ENCODE measurements around the gene SLC10A1. TPM values are rescaled to one million over a fixed set of nuclear protein-coding genes. Genes with fewer than 3 reads are reported as not detected.

The SLC10A1 gene
- total and polyA plus RNA-seq, 2 experiments from 2014 or later, result 0.10 TPM; not detected in 1

- H3K4me3 ChIP-seq, result no peak overlapping the region
- Mint-ChIP-seq H3K27ac (no peak overlapping the region), H3K36me3 (ENCODE audit: low read depth) (no peaks in the 10 kb centered on the region; the same call in 2 of the 3 replicates), H3K27me3 (ENCODE audit: insufficient read depth, low read depth, poor library complexity) (no peaks in the 10 kb centered on the region), H3K4me1 (no peaks in the 10 kb centered on the region), H3K4me3 (no peak overlapping the region), H3K9me3 (no peaks in the 10 kb centered on the region)
- H3K27ac ChIP-seq (ENCODE audit: low read depth), result no peak overlapping the region
- H3K4me2 ChIP-seq, result no peak overlapping the region
- no peaks in the 10 kb centered on the region for H4K20me1 ChIP-seq (replicated peaks; ENCODE audit: insufficient read depth)
- no peaks in the 10 kb centered on the region for H3K27me3 ChIP-seq (ENCODE audit: insufficient read depth)
- no peaks in the 10 kb centered on the region for H3K9me2 ChIP-seq (ENCODE audit: insufficient read depth)
- ATAC-seq, result no peak
- no peak for DNase-seq (ENCODE audit: low spot score)
- no peaks in the 10 kb centered on the region for H3K79me2 ChIP-seq (replicated peaks; ENCODE audit: insufficient read depth)
- no peaks in the 10 kb centered on the region for H3F3A ChIP-seq (replicated peaks; ENCODE audit: low read depth)
- H3K4me1 ChIP-seq (ENCODE audit: insufficient read depth), result no peaks in the 10 kb centered on the region
- H3K36me3 ChIP-seq (ENCODE audit: insufficient read depth), result no peaks in the 10 kb centered on the region
- H2AFZ ChIP-seq, result no peak overlapping the region
- no peak for TF ChIP-seq ZNF114 (CRISPR knock-in tag; IDR thresholded peaks at IDR 0.05)
- TF ChIP-seq CREB1 (CRISPR knock-in tag; IDR thresholded peaks at IDR 0.05; ENCODE audit: low read depth), result no peak
- no peak for TF ChIP-seq EZH2 (IDR thresholded peaks at IDR 0.05; ENCODE audit: low read depth, unreplicated experiment)
- no peak for TF ChIP-seq NANOG (IDR thresholded peaks at IDR 0.05; ENCODE audit: borderline replicate concordance)
- no peak for TF ChIP-seq REST (IDR thresholded peaks at IDR 0.05; ENCODE audit: unreplicated experiment)
These were observed 7.9 kb downstream of the SLC10A1 start for GRCh38 chr14:69789118-69789640.

- H3K27me3 ChIP-seq (ENCODE audit: insufficient read depth), result no peaks in the 10 kb centered on the region
- Mint-ChIP-seq H3K9me3 (no peaks in the 10 kb centered on the region), H3K27ac (no peak overlapping the region), H3K4me1 (no peaks in the 10 kb centered on the region), H3K27me3 (ENCODE audit: insufficient read depth, low read depth, poor library complexity) (peaks cover 7% of the 10 kb centered on the region), H3K4me3 (no peak overlapping the region), H3K36me3 (ENCODE audit: low read depth) (no peaks in the 10 kb centered on the region)
- H3K27ac ChIP-seq (ENCODE audit: low read depth), result no peak overlapping the region
- no peak overlapping the region for H3K4me2 ChIP-seq
- DNase-seq (ENCODE audit: low spot score) (no peak), ATAC-seq (no peak)
- TF ChIP-seq NANOG (IDR thresholded peaks at IDR 0.05; ENCODE audit: borderline replicate concordance) (no peak), ETS1 (IDR thresholded peaks at IDR 0.05) (no peak), STAT1 (IDR thresholded peaks at IDR 0.05; ENCODE audit: unreplicated experiment) (no peak)
- H3K4me1 ChIP-seq (ENCODE audit: insufficient read depth), result no peaks in the 10 kb centered on the region
- peaks cover 10% of the 10 kb centered on the region for H3K9me2 ChIP-seq (ENCODE audit: insufficient read depth)
- H4K20me1 ChIP-seq (replicated peaks; ENCODE audit: insufficient read depth), result no peaks in the 10 kb centered on the region
- no peaks in the 10 kb centered on the region for H3K79me2 ChIP-seq (replicated peaks; ENCODE audit: insufficient read depth)
- H3K36me3 ChIP-seq (ENCODE audit: insufficient read depth), result no peaks in the 10 kb centered on the region
- H2AFZ ChIP-seq, result no peak overlapping the region
- H3F3A ChIP-seq (replicated peaks; ENCODE audit: low read depth), result no peaks in the 10 kb centered on the region
- H3K4me3 ChIP-seq, result no peak overlapping the region
These were observed 10.4 kb downstream of the SLC10A1 start for GRCh38 chr14:69786603-69787002.

Data from GM23338 (cell line).